A549 (cell line): Measurements from ENCODE around the gene SEMA6B. TPM values are rescaled to one million over a fixed set of nuclear protein-coding genes. Genes with fewer than 3 reads are reported as not detected.

ENCODE experiments used
- ATAC-seq, 2 experiments: fragments of 200-7000 bp in 1 of 2; fragments of >200 bp in 1 of 2; cut with Nextera tagmentation in 1 of 2; cut with Tn5 transposase in 1 of 2; 3 replicates each; pipeline versions ENCODE4 v1.8.0 to v1.9.1; 2018 to 2020; ENCODE audit warnings: mild to moderate bottlenecking in 1 of 2, moderate library complexity in 1 of 2
- CTCF ChIA-PET: fragments of 300-600 bp; sonication (Branson Sonifier 250); formaldehyde crosslinking; extraction: SDS; loops from one replicate; lab custom pipeline; 2021; ENCODE audit warnings: antibody characterized with exemption, inconsistent platforms; lab: Yijun Ruan, JAX
- POLR2A ChIA-PET: fragments of 350-600 bp; formaldehyde crosslinking; extraction: SDS; loops from one replicate; lab custom pipeline; 2021; ENCODE audit warnings: antibody characterized with exemption, inconsistent platforms; lab: Yijun Ruan, JAX
- DNase-seq, 2 experiments: peaks; one replicate each; pipeline versions ENCODE4 v3.0.0 to v3.0.0-alpha.2; 2011 to 2016; ENCODE audit warnings: low read depth in 1 of 2, low spot score in 1 of 2
- FAIRE-seq: peaks from 2 replicates; lab custom pipeline; 2011; peaks lifted over from hg19 to GRCh38; lab: Jason Lieb, UNC
- H3K27ac ChIP-seq, 2 experiments: fragments of >200 bp; sonication (Bioruptor Twin); formaldehyde crosslinking; 3 replicates each; pipeline ENCODE4 v1.5.1; 2016 to 2017
- H3K4me1 ChIP-seq: fragments of >200 bp; sonication (Bioruptor Twin); formaldehyde crosslinking; 3 replicates; pipeline ENCODE4 v1.6.1; 2016
- H3K4me2 ChIP-seq: fragments of >200 bp; sonication (Bioruptor Twin); formaldehyde crosslinking; 3 replicates; pipeline ENCODE4 v1.6.1; 2016
- H3K4me3 ChIP-seq: fragments of >200 bp; sonication (Bioruptor Twin); formaldehyde crosslinking; 3 replicates; pipeline ENCODE4 v1.5.1; 2016
- H3K9me3 ChIP-seq: fragments of >200 bp; sonication (Bioruptor Twin); formaldehyde crosslinking; 3 replicates; pipeline ENCODE4 v1.6.1; 2016
- ATOH8 ChIP-seq: fragments of 250-450 bp; sonication (Bioruptor Pico); IDR thresholded peaks from 2 replicates; pipeline ENCODE4 v1.5.0; 2020; ENCODE audit warnings: low read depth, mild to moderate bottlenecking, moderate library complexity
- BCL3 ChIP-seq: fragments of >200 bp; sonication (Bioruptor Twin); formaldehyde crosslinking; IDR thresholded peaks from 3 replicates; pipeline ENCODE4 v1.6.1; 2016
- CHD4 ChIP-seq: fragments of 200-600 bp; sonication (generic); IDR thresholded peaks from 2 replicates; pipeline ENCODE4 v1.6.1; 2016; ENCODE audit warnings: antibody characterized with exemption, mild to moderate bottlenecking, borderline replicate concordance
- CTCF ChIP-seq: fragments of >200 bp; sonication (Bioruptor Twin); formaldehyde crosslinking; IDR thresholded peaks from 3 replicates; pipeline ENCODE4 v1.5.1; 2016
- E2F6 ChIP-seq: IDR thresholded peaks from 2 replicates; pipeline ENCODE4 v1.6.1; 2012; ENCODE audit warnings: low read depth, borderline replicate concordance
- GATA3 ChIP-seq: IDR thresholded peaks from 2 replicates; pipeline ENCODE4 v1.6.1; 2012; ENCODE audit warnings: borderline replicate concordance
- HDAC2 ChIP-seq: fragments of 200-600 bp; sonication (generic); IDR thresholded peaks from 2 replicates; pipeline ENCODE4 v1.6.1; 2016
- HOXA7 ChIP-seq: fragments of 250-450 bp; sonication (Bioruptor Pico); IDR thresholded peaks from 2 replicates; pipeline ENCODE4 v1.5.0; 2020; ENCODE audit warnings: mild to moderate bottlenecking, moderate library complexity
- HOXB13 ChIP-seq: fragments of 250-450 bp; sonication (Bioruptor Pico); IDR thresholded peaks from 2 replicates; pipeline ENCODE4 v1.5.0; 2020; ENCODE audit warnings: low read depth, mild to moderate bottlenecking, moderate library complexity
- KDM1A ChIP-seq: fragments of 200-600 bp; sonication (generic); IDR thresholded peaks from 2 replicates; pipeline ENCODE4 v1.6.1; 2016; ENCODE audit warnings: low read depth, mild to moderate bottlenecking
- MYC ChIP-seq: IDR thresholded peaks from 2 replicates; pipeline ENCODE4 v1.6.1; 2012; ENCODE audit warnings: mild to moderate bottlenecking, inconsistent platforms, low read length, improper control_type of control experiment, borderline replicate concordance
- NFE2L2 ChIP-seq: fragments of 150-350 bp; conservative IDR thresholded peaks from 2 replicates; pipeline ENCODE4 v1.6.1; 2014; ENCODE audit warnings: low read length
- PBX3 ChIP-seq: IDR thresholded peaks from 2 replicates; pipeline ENCODE4 v1.6.1; 2012
- RAD21 ChIP-seq, 2 experiments: fragments of >200 bp in 1 of 2; sonication (Bioruptor Twin) in 1 of 2; formaldehyde crosslinking in 1 of 2; IDR thresholded peaks in 1 of 2; conservative IDR thresholded peaks in 1 of 2; 2 replicates in 1 of 2; 3 replicates in 1 of 2; pipeline ENCODE4 v1.6.1; 2012 to 2018; ENCODE audit warnings: inconsistent platforms in 1 of 2
- RARB ChIP-seq: fragments of 250-450 bp; sonication (Bioruptor Pico); IDR thresholded peaks from 2 replicates; pipeline ENCODE4 v1.8.0; 2021; ENCODE audit warnings: mild to moderate bottlenecking, moderate library complexity
- RFX5 ChIP-seq: fragments of 450-650 bp; IDR thresholded peaks from 2 replicates; pipeline ENCODE4 v1.7.1; 2014; ENCODE audit warnings: antibody characterized with exemption, mild to moderate bottlenecking, moderate library complexity
- RNF2 ChIP-seq: fragments of 200-600 bp; sonication (generic); IDR thresholded peaks from 2 replicates; pipeline ENCODE4 v1.6.1; 2016; ENCODE audit warnings: low read depth, mild to moderate bottlenecking, antibody characterized with exemption, moderate library complexity, borderline replicate concordance
- TP53 ChIP-seq: fragments of 250-450 bp; sonication (Bioruptor Pico); IDR thresholded peaks from 2 replicates; pipeline ENCODE4 v1.5.0; 2021; ENCODE audit warnings: mild to moderate bottlenecking, moderate library complexity
- USF2 ChIP-seq: fragments of 450-650 bp; IDR thresholded peaks from 2 replicates; pipeline ENCODE4 v1.6.1; 2014; ENCODE audit warnings: antibody characterized with exemption
- ZFP36 ChIP-seq: fragments of 450-650 bp; IDR thresholded peaks from 2 replicates; pipeline ENCODE4 v1.6.1; 2014; ENCODE audit warnings: borderline replicate concordance; ENCODE audit not compliant: partially characterized antibody
- ZSCAN20 ChIP-seq: fragments of 250-450 bp; sonication (Bioruptor Pico); IDR thresholded peaks from 2 replicates; pipeline ENCODE4 v1.8.0; 2022; ENCODE audit warnings: mild to moderate bottlenecking, moderate library complexity
- whole genome bisulfite sequencing: methylation state at CpG from one replicate; pipeline ENCODE4 v1.1.6; 2017; ENCODE audit errors: missing lambda C conversion rate; 5-methylcytosine and 5-hydroxymethylcytosine counted together
- polyA plus RNA-seq, 4 experiments: library from polyadenylated mRNA; depleted of rRNA in 3 of 4; stranded (reverse); fragments of >200 nt; fragmentation: RNase III in 1 of 4; extraction: RNeasy Plus Mini Kit Qiagen cat#74134 plus additional on column Dnase treatment in 1 of 4; gene quantifications; 2 replicates in 3 of 4; 3 replicates in 1 of 4; pipeline ENCODE4 v1.2.3, GENCODE V29; 2011 to 2017

Gene SEMA6B
- polyA plus RNA-seq, 2 of the 4 experiments (the other 2 are of a cell fraction) = 5.7 to 9.0 TPM

GRCh38 chr19:4573682-4574081, 14.2 kb upstream of the SEMA6B start:
- ATAC-seq (no peak), DNase-seq (no peak), FAIRE-seq (no peak)
- TF ChIP-seq HDAC2 = no peak
- no peak for TF ChIP-seq HOXB13 (CRISPR knock-in tag)
- 0 out of 2 replicates have a peak, but pooled peaks have one; percentile 18 for TF ChIP-seq CHD4
- TF ChIP-seq NFE2L2 = no peak
- TF ChIP-seq KDM1A = no peak
- 91% methylated on average over 6 of the region's 6 CpGs for WGBS
- Histone ChIP-seq H3K9me3 (no peaks in the 10 kb centered on the region), H3K4me3 (no peak overlapping the region), H3K4me1 (peaks cover 21% of the 10 kb centered on the region), H3K4me2 (no peak overlapping the region), H3K27ac (peak overlapping the region in 1 of 2 experiments; percentile 99; a peak in 3 of 6 replicates)
- ChIA-PET POLR2A (no interaction called here), CTCF (interaction anchor here (0.5 to 11.8 kb wide), 8 partner anchors 8 to 72 kb away, joined by 3 to 118 read pairs (median 4); no protein-coding TSS in a partner anchor)

GRCh38 chr19:4571305-4571917, 11.9 kb upstream of the SEMA6B start:
- Histone ChIP-seq H3K4me1 (peaks cover 21% of the 10 kb centered on the region), H3K4me3 (no peak overlapping the region), H3K27ac (no peak overlapping the region; a peak in 1 of 6 replicates), H3K9me3 (no peaks in the 10 kb centered on the region), H3K4me2 (no peak overlapping the region)
- ChIA-PET CTCF (interaction anchor here (0.6 to 11.8 kb wide), 11 partner anchors 12 to 298 kb away, joined by 3 to 118 read pairs (median 4); partner anchors contain the start of gene SEMA6B), POLR2A (no interaction called here)
- DNase-seq (no peak), FAIRE-seq (no peak), ATAC-seq (no peak)
- WGBS = 53% methylated on average over 10 of the region's 22 CpGs
- TF ChIP-seq ZFP36 (peak; percentile 61), GATA3 (no peak), CHD4 (no peak)

- FAIRE-seq (no peak), ATAC-seq (no peak), DNase-seq (no peak)
- Histone ChIP-seq H3K27ac (no peak overlapping the region), H3K4me2 (no peak overlapping the region), H3K4me1 (peaks cover 20% of the 10 kb centered on the region), H3K9me3 (no peaks in the 10 kb centered on the region), H3K4me3 (no peak overlapping the region)
- WGBS = 94% methylated on average over 5 of the region's 5 CpGs
- CTCF ChIA-PET = interaction anchor here (0.6 to 11.8 kb wide), 10 partner anchors 11 to 299 kb away, joined by 3 to 118 read pairs (median 4); partner anchors contain the start of gene SEMA6B
- POLR2A ChIA-PET = no interaction called here
- TF ChIP-seq RFX5 = no peak
- TF ChIP-seq HOXA7 (CRISPR knock-in tag) = no peak
- TF ChIP-seq TP53 (CRISPR knock-in tag) = no peak
- no peak for TF ChIP-seq PBX3
- no peak for TF ChIP-seq ATOH8 (CRISPR knock-in tag)
- no peak for TF ChIP-seq ZSCAN20 (CRISPR knock-in tag)
- TF ChIP-seq CHD4 = no peak
- TF ChIP-seq USF2 = no peak
- TF ChIP-seq E2F6 = no peak
- no peak for TF ChIP-seq BCL3
- no peak for TF ChIP-seq NFE2L2
- no peak for TF ChIP-seq RARB
- no peak for TF ChIP-seq RNF2
- TF ChIP-seq CTCF = no peak
- TF ChIP-seq RAD21 (conservative IDR thresholded peaks at IDR 0.05 in 1 of 2, IDR thresholded peaks at IDR 0.05 in 1 of 2) = no peak
- no peak for TF ChIP-seq MYC
Observed at GRCh38 chr19:4570916-4571304, 11.4 kb upstream of the SEMA6B start.
